Measurements from ENCODE around the gene PPFIA3. TPM values are rescaled to one million over a fixed set of nuclear protein-coding genes. Genes with fewer than 3 reads are reported as not detected.

The PPFIA3 gene
- total RNA-seq, 1 donor, result 2.2 TPM

DNA sequence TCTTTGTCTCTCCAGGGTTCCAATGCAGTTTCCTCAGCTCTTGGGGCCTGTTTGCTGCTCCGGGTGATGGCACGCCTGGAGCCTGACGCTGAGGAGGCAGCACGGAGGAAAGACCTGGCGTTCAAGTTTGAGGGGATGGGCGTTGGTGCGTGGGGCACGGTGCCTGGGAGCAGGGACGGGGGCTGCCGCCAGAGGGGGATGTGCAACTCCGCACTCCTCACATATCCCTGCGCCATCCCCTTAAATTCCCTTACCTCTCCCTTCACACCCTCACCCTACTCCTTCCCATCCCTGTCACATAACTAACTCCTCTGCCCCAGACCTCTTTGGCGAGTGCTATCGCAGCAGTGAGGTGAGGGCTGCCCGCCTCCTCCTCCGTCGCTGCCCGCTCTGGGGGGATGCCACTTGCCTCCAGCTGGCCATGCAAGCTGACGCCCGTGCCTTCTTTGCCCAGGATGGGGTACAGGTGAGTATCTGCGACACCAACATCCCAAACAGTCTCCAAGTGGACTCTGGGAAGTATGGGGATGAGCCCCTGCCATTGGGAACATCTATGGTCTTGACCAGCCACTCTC is 69.4 kb downstream of the PPFIA3 start:
- no peak overlapping the region for H3K4me3 ChIP-seq (ENCODE audit: low read depth, low read length)
- no peak for DNase-seq (ENCODE audit: low read depth)
- TF ChIP-seq, protein P1, sequence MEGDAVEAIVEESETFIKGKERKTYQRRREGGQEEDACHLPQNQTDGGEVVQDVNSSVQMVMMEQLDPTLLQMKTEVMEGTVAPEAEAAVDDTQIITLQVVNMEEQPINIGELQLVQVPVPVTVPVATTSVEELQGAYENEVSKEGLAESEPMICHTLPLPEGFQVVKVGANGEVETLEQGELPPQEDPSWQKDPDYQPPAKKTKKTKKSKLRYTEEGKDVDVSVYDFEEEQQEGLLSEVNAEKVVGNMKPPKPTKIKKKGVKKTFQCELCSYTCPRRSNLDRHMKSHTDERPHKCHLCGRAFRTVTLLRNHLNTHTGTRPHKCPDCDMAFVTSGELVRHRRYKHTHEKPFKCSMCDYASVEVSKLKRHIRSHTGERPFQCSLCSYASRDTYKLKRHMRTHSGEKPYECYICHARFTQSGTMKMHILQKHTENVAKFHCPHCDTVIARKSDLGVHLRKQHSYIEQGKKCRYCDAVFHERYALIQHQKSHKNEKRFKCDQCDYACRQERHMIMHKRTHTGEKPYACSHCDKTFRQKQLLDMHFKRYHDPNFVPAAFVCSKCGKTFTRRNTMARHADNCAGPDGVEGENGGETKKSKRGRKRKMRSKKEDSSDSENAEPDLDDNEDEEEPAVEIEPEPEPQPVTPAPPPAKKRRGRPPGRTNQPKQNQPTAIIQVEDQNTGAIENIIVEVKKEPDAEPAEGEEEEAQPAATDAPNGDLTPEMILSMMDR (IDR thresholded peaks at IDR 0.05; ENCODE audit: insufficient read depth, low read depth, low read length), result no peak

DNA sequence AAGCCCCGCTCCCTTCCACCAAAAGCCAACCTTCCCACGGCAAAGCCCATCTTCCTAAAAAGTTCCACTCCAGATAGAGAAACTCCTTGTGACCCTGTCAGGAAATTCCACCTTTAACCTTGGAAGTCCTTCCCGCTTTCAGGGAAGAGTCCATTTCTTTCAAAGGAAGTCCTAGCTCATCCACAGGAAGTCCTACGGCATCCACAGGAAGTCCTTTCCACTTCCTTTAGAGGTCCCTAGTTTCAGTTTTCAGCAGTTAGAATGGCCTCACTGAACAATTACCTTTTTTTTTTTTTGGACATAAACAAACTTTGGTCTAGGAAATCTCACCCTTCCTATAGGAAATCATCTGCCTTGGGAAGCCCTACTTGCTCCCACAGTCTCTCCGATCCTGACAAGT is 69.9 kb downstream of the PPFIA3 start:
- TF ChIP-seq, protein P1 (IDR thresholded peaks at IDR 0.05; ENCODE audit: insufficient read depth, low read depth, low read length), result no peak
- no peak for DNase-seq (ENCODE audit: low read depth)
- H3K4me3 ChIP-seq (ENCODE audit: low read depth, low read length), result no peak overlapping the region

DNA sequence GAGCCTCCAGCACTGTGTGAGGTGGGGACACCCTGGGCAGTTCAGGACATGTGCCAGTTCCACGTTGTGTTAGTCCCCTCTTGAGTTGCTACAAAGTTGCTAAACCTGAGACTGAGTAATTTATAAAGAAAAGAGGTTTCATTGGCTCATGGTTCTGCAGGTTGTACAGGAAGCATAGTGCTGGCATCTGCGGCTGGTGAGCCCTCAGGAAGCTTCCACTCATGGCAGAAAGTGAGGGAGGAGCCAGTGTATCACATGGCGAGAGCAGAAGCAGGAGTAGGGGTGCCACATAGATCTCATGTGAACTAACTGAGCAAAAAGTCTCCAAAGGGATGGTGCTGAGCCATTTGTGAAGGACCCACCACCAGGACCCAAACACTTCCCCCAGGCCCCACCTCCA is 71.4 kb downstream of the PPFIA3 start:
- TF ChIP-seq, protein P1 (IDR thresholded peaks at IDR 0.05; ENCODE audit: insufficient read depth, low read depth, low read length), result no peak
- H3K4me3 ChIP-seq (ENCODE audit: low read depth, low read length), result no peak overlapping the region
- DNase-seq (ENCODE audit: low read depth), result no peak

DNA sequence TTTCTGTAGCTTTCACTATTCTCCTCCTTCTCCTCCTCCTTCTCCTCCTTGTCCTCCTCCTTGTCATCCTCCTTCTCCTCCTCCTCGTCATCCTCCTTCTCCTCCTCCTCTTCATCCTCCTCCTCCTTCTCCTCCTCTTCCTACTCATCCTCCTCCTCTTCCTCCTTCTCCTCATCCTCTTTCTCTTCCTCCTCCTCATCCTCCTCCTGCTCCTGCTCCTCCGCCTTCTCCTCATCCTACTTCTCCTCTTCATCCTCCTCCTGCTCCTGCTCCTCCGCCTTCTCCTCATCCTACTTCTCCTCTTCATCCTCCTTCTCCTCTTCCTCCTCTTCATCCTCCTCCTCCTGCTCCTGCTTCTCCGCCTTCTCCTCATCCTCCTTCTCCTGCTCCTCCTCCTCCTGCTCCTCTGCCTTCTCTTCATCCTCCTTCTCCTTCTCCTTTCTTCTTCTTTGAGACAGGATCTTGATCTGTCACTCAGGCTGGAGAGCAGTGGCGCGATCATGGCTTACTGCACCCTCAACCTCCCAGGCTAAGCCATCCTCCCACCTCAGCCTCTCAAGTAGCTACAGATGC is 74.6 kb downstream of the PPFIA3 start:
- H3K4me3 ChIP-seq (ENCODE audit: low read depth, low read length), result no peak overlapping the region
- no peak for DNase-seq (ENCODE audit: low read depth)
- TF ChIP-seq, protein P1 (IDR thresholded peaks at IDR 0.05; ENCODE audit: insufficient read depth, low read depth, low read length), result no peak

DNA sequence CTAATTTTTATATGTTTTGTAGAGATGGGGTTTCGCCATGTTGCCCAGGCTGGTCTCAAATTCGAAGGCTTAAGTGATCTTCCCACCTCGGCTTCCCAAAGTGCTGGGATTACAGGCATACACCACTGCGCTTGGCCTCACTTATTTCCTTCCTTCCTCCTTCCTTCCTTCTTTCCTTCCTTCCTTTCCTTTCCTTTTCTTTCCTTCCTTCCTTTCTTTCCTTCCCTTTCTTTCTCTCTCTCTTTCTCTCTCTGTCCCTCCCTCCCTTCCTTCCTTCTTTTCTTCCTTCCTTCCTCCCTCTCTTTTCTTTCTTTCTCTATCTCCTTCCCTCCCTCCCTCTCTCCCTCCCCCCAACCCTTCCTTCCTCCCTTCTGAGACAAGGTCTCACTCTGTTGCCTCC is 75.1 kb downstream of the PPFIA3 start:
- DNase-seq (ENCODE audit: low read depth), result no peak
- no peak overlapping the region for H3K4me3 ChIP-seq (ENCODE audit: low read depth, low read length)
- TF ChIP-seq, protein P1 (IDR thresholded peaks at IDR 0.05; ENCODE audit: insufficient read depth, low read depth, low read length), result no peak

DNA sequence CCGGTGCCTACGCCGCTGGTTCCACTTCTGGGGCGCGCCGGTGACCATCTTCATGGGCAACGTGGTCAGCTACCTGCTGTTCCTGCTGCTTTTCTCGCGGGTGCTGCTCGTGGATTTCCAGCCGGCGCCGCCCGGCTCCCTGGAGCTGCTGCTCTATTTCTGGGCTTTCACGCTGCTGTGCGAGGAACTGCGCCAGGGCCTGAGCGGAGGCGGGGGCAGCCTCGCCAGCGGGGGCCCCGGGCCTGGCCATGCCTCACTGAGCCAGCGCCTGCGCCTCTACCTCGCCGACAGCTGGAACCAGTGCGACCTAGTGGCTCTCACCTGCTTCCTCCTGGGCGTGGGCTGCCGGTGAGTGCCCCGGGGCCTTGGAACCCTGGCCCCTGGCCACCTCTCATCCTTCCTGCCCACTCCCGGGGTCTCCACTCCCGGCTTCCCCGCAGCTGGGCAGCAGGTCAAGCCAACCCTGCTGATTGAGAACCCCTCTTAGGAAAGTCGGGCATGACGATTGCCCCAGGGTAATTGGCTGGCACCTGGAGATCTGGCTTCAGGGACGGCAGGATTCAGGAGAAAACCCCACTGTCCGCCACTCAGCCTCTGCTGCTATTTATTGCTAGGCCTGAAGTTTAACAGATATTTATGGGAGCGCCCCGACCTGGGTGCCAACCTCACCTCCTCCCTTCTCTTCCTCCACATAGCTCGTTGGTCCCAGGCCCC is 77.3 kb downstream of the PPFIA3 start:
- no peak for DNase-seq (ENCODE audit: low read depth)
- H3K4me3 ChIP-seq (ENCODE audit: low read depth, low read length), result no peak overlapping the region
- TF ChIP-seq, protein P1 (IDR thresholded peaks at IDR 0.05; ENCODE audit: insufficient read depth, low read depth, low read length), result no peak

All from fibroblast of villous mesenchyme (primary cell).